Measurements from ENCODE around the gene BABAM2.

- TF ChIP-seq CTCF (IDR thresholded peaks at IDR 0.05), result no peak
- TF ChIP-seq POLR2A (IDR thresholded peaks at IDR 0.05), result no peak
Observed at GRCh38 chr2:27993950-27994728, 103.6 kb downstream of the BABAM2 start.

All from right lobe of liver (tissue), 4 donors.